ENCODE results near the gene MST1.

- no peak for TF ChIP-seq NEUROD1 (IDR thresholded peaks at IDR 0.05; ENCODE audit: borderline replicate concordance, low read depth, low read length, partially characterized antibody)
- TF ChIP-seq CTCF (IDR thresholded peaks at IDR 0.05 in 2 of 3, conservative IDR thresholded peaks at IDR 0.05 in 1 of 3; ENCODE audit: insufficient read depth in 2 of 3, low read depth in 1 of 3, low read length in 3 of 3): no peak
- TF ChIP-seq SMAD4 (CRISPR knock-in tag; conservative IDR thresholded peaks at IDR 0.05): no peak
- no peak for TF ChIP-seq POLR2A (conservative IDR thresholded peaks at IDR 0.05)
- no peak for TF ChIP-seq EP300 (IDR thresholded peaks at IDR 0.05; ENCODE audit: low read length)
- TF ChIP-seq HDAC6 (IDR thresholded peaks at IDR 0.05; ENCODE audit: low read depth, low read length): no peak
- no peak for TF ChIP-seq SPI1 (IDR thresholded peaks at IDR 0.05; ENCODE audit: borderline replicate concordance, low read depth, low read length)
These were observed 52.2 kb downstream of the MST1 start for GRCh38 chr3:49636883-49637609.
